Measurements from ENCODE around the gene PLXNA3.
A peak's percentile ranks its signal among the peaks of the same experiment; 100 is the strongest.

The PLXNA3 gene

GRCh38 chrX:154459832-154460231, 1.8 kb downstream of the PLXNA3 start:
- no peak overlapping the region for H3K27ac Mint-ChIP-seq
- H3K4me3 Mint-ChIP-seq = peak overlapping the region; percentile 69
- H3K4me1 Mint-ChIP-seq = peaks cover 17% of the 10 kb centered on the region
- H3K36me3 Mint-ChIP-seq = peaks cover 6% of the 10 kb centered on the region
- H3K9me3 Mint-ChIP-seq = no peaks in the 10 kb centered on the region
- no peaks in the 10 kb centered on the region for H3K27me3 Mint-ChIP-seq
- no peak for ATAC-seq (ENCODE audit: low read depth)
- no peak for DNase-seq (ENCODE audit: low spot score in 2 of 2)

- H3K9me3 Mint-ChIP-seq = no peaks in the 10 kb centered on the region
- H3K27me3 Mint-ChIP-seq = no peaks in the 10 kb centered on the region
- H3K4me1 Mint-ChIP-seq = peaks cover 17% of the 10 kb centered on the region
- ATAC-seq (ENCODE audit: low read depth) = no peak
- peak overlapping the region; percentile 69 for H3K4me3 Mint-ChIP-seq
- H3K27ac Mint-ChIP-seq = no peak overlapping the region
- DNase-seq (ENCODE audit: low spot score in 2 of 2) = no peak
- H3K36me3 Mint-ChIP-seq = peaks cover 6% of the 10 kb centered on the region
These were observed 2.2 kb downstream of the PLXNA3 start for GRCh38 chrX:154460326-154460725.

- H3K27ac Mint-ChIP-seq = no peak overlapping the region
- no peak overlapping the region for H3K4me3 Mint-ChIP-seq
- ATAC-seq (ENCODE audit: low read depth) (no peak), DNase-seq (ENCODE audit: low spot score in 2 of 2) (no peak)
- H3K4me1 Mint-ChIP-seq = peaks cover 15% of the 10 kb centered on the region
- H3K9me3 Mint-ChIP-seq = no peaks in the 10 kb centered on the region
- H3K36me3 Mint-ChIP-seq = peaks cover 8% of the 10 kb centered on the region
- H3K27me3 Mint-ChIP-seq = no peaks in the 10 kb centered on the region
These were observed 4.3 kb downstream of the PLXNA3 start for GRCh38 chrX:154462396-154462795.

- H3K27me3 Mint-ChIP-seq = no peaks in the 10 kb centered on the region
- H3K9me3 Mint-ChIP-seq = no peaks in the 10 kb centered on the region
- DNase-seq (ENCODE audit: low spot score in 2 of 2) (no peak), ATAC-seq (ENCODE audit: low read depth) (no peak)
- peaks cover 8% of the 10 kb centered on the region for H3K36me3 Mint-ChIP-seq
- H3K4me3 Mint-ChIP-seq = no peak overlapping the region
- H3K27ac Mint-ChIP-seq = no peak overlapping the region
- peaks cover 14% of the 10 kb centered on the region for H3K4me1 Mint-ChIP-seq
These were observed 5.6 kb downstream of the PLXNA3 start for GRCh38 chrX:154463611-154464220.

- DNase-seq (ENCODE audit: low spot score in 2 of 2) (no peak), ATAC-seq (ENCODE audit: low read depth) (no peak)
- Mint-ChIP-seq H3K4me3 (no peak overlapping the region), H3K27ac (no peak overlapping the region), H3K27me3 (no peaks in the 10 kb centered on the region), H3K4me1 (peaks cover 10% of the 10 kb centered on the region), H3K9me3 (no peaks in the 10 kb centered on the region), H3K36me3 (peaks cover 8% of the 10 kb centered on the region)
These were observed 6.8 kb downstream of the PLXNA3 start for GRCh38 chrX:154464806-154465365.

- H3K27me3 Mint-ChIP-seq = no peaks in the 10 kb centered on the region
- no peaks in the 10 kb centered on the region for H3K9me3 Mint-ChIP-seq
- H3K4me3 Mint-ChIP-seq = no peak overlapping the region
- no peak for ATAC-seq (ENCODE audit: low read depth)
- peaks cover 8% of the 10 kb centered on the region for H3K36me3 Mint-ChIP-seq
- DNase-seq (ENCODE audit: low spot score in 2 of 2) = no peak
- H3K4me1 Mint-ChIP-seq = peaks cover 6% of the 10 kb centered on the region
- no peak overlapping the region for H3K27ac Mint-ChIP-seq
These were observed 7.5 kb downstream of the PLXNA3 start for GRCh38 chrX:154465601-154466000.

- H3K4me3 Mint-ChIP-seq = no peak overlapping the region
These were observed 8.0 kb downstream of the PLXNA3 start for GRCh38 chrX:154466036-154466435.

GRCh38 chrX:154466907-154467306, 8.8 kb downstream of the PLXNA3 start:
- ATAC-seq (ENCODE audit: low read depth) (no peak), DNase-seq (ENCODE audit: low spot score in 2 of 2) (no peak)
- Mint-ChIP-seq H3K9me3 (no peaks in the 10 kb centered on the region), H3K4me1 (peaks cover 3% of the 10 kb centered on the region), H3K36me3 (peaks cover 7% of the 10 kb centered on the region), H3K4me3 (no peak overlapping the region), H3K27me3 (no peaks in the 10 kb centered on the region), H3K27ac (no peak overlapping the region)

More at GRCh38 chrX:154466036-154466435, 8.0 kb downstream of the PLXNA3 start:
- Mint-ChIP-seq H3K27me3 (no peaks in the 10 kb centered on the region), H3K9me3 (no peaks in the 10 kb centered on the region), H3K27ac (no peak overlapping the region), H3K4me1 (peaks cover 6% of the 10 kb centered on the region), H3K36me3 (peaks cover 10% of the 10 kb centered on the region)
- ATAC-seq (ENCODE audit: low read depth) (no peak), DNase-seq (ENCODE audit: low spot score in 2 of 2) (no peak)

GRCh38 chrX:154467556-154467955, 9.5 kb downstream of the PLXNA3 start:
- Mint-ChIP-seq H3K27ac (no peak overlapping the region), H3K4me3 (no peak overlapping the region), H3K27me3 (no peaks in the 10 kb centered on the region), H3K9me3 (no peaks in the 10 kb centered on the region), H3K4me1 (peaks cover 3% of the 10 kb centered on the region), H3K36me3 (peaks cover 7% of the 10 kb centered on the region)
- ATAC-seq (ENCODE audit: low read depth) (no peak), DNase-seq (ENCODE audit: low spot score in 2 of 2) (no peak)

GRCh38 chrX:154468217-154468616, 10.1 kb downstream of the PLXNA3 start:
- H3K4me1 Mint-ChIP-seq = no peaks in the 10 kb centered on the region
- ATAC-seq (ENCODE audit: low read depth) = no peak
- peaks cover 5% of the 10 kb centered on the region for H3K36me3 Mint-ChIP-seq
- no peaks in the 10 kb centered on the region for H3K27me3 Mint-ChIP-seq
- H3K4me3 Mint-ChIP-seq = no peak overlapping the region
- DNase-seq (ENCODE audit: low spot score in 2 of 2) = no peak
- no peaks in the 10 kb centered on the region for H3K9me3 Mint-ChIP-seq
- no peak overlapping the region for H3K27ac Mint-ChIP-seq

GRCh38 chrX:154469114-154469513, 11.0 kb downstream of the PLXNA3 start:
- Mint-ChIP-seq H3K27me3 (no peaks in the 10 kb centered on the region), H3K4me1 (no peaks in the 10 kb centered on the region), H3K4me3 (no peak overlapping the region), H3K9me3 (no peaks in the 10 kb centered on the region), H3K36me3 (peaks cover 7% of the 10 kb centered on the region), H3K27ac (no peak overlapping the region)
- no peak for ATAC-seq (ENCODE audit: low read depth)
- no peak for DNase-seq (ENCODE audit: low spot score in 2 of 2)

GRCh38 chrX:154469880-154470279, 11.8 kb downstream of the PLXNA3 start:
- Mint-ChIP-seq H3K27me3 (no peaks in the 10 kb centered on the region), H3K4me1 (no peaks in the 10 kb centered on the region), H3K4me3 (no peak overlapping the region), H3K27ac (no peak overlapping the region), H3K36me3 (peaks cover 7% of the 10 kb centered on the region), H3K9me3 (no peaks in the 10 kb centered on the region)
- DNase-seq (ENCODE audit: low spot score in 2 of 2) (no peak), ATAC-seq (ENCODE audit: low read depth) (no peak)

GRCh38 chrX:154470434-154470833, 12.4 kb downstream of the PLXNA3 start:
- H3K27me3 Mint-ChIP-seq = no peaks in the 10 kb centered on the region
- H3K4me1 Mint-ChIP-seq = no peaks in the 10 kb centered on the region
- no peak overlapping the region for H3K4me3 Mint-ChIP-seq
- ATAC-seq (ENCODE audit: low read depth) (no peak), DNase-seq (ENCODE audit: low spot score in 2 of 2) (no peak)
- H3K9me3 Mint-ChIP-seq = no peaks in the 10 kb centered on the region
- H3K36me3 Mint-ChIP-seq = peaks cover 7% of the 10 kb centered on the region
- H3K27ac Mint-ChIP-seq = no peak overlapping the region

- no peaks in the 10 kb centered on the region for H3K27me3 Mint-ChIP-seq
- ATAC-seq (ENCODE audit: low read depth) (no peak), DNase-seq (ENCODE audit: low spot score in 2 of 2) (no peak)
- H3K4me3 Mint-ChIP-seq = no peak overlapping the region
- H3K27ac Mint-ChIP-seq = no peak overlapping the region
- no peaks in the 10 kb centered on the region for H3K9me3 Mint-ChIP-seq
- no peaks in the 10 kb centered on the region for H3K4me1 Mint-ChIP-seq
- H3K36me3 Mint-ChIP-seq = peaks cover 5% of the 10 kb centered on the region
These were observed 13.0 kb downstream of the PLXNA3 start for GRCh38 chrX:154470914-154471568.

Measured in memory B cell (primary cell).